Stomach (tissue), 9 donors: Measurements from ENCODE around the gene PDE4D. TPM values are rescaled to one million over a fixed set of nuclear protein-coding genes. Genes with fewer than 3 reads are reported as not detected.
"Not testable (repeated sequence)": the region's sequence is repeated elsewhere in the genome, so short reads cannot be mapped to it uniquely, and the experiment has no call there.

Experiments used
- DNase-seq, 2 donors: peaks; one replicate each; pipeline versions ENCODE4 v3.0.0 to v3.0.0-alpha.2; 2013 to 2019
- H3K27ac ChIP-seq, 5 donors: fragments of 200-600 bp in 4 of 5; sonication (generic) in 4 of 5; one replicate each; pipeline ENCODE4 v1.5.1; 2013 to 2019; ENCODE audit warnings: mild to moderate bottlenecking in 1 of 5, moderate library complexity in 1 of 5
- H3K27me3 ChIP-seq, 3 donors: fragments of 200-600 bp; sonication (generic); one replicate each; pipeline ENCODE4 v1.5.1; 2017 to 2019; ENCODE audit warnings: mixed run types in 1 of 3
- H3K36me3 ChIP-seq, 4 donors: fragments of 200-600 bp; sonication (generic); 1 replicate in 3 of 4; 2 replicates in 1 of 4; pipeline ENCODE4 v1.5.1; 2016 to 2019
- H3K4me1 ChIP-seq, 4 donors: fragments of 200-600 bp; sonication (generic); one replicate each; pipeline ENCODE4 v1.5.1; 2016 to 2019
- H3K4me3 ChIP-seq, 4 donors: fragments of 200-600 bp; sonication (generic) in 3 of 4; one replicate each; pipeline ENCODE4 v1.5.1; 2016 to 2019; ENCODE audit warnings: mild to moderate bottlenecking in 1 of 4
- H3K9me3 ChIP-seq, 4 donors: fragments of 200-600 bp; sonication (generic); one replicate each; pipeline ENCODE4 v1.5.1; 2016 to 2019
- CTCF ChIP-seq, 7 experiments: fragments of 450-650 bp in 4 of 7; fragments of 200-600 bp in 3 of 7; sonication (generic) in 3 of 7; IDR thresholded peaks; one replicate each; pipeline ENCODE4 v1.5.1; 2016 to 2019; ENCODE audit warnings: antibody characterized with exemption in 7 of 7, control low read depth in 2 of 7, mild to moderate bottlenecking in 1 of 7
- EP300 ChIP-seq: sonication (generic); formaldehyde crosslinking; IDR thresholded peaks from one replicate; pipeline ENCODE4 v1.6.1; 2017; ENCODE audit warnings: antibody characterized with exemption
- POLR2A ChIP-seq, 4 donors: fragments of 450-650 bp; IDR thresholded peaks; one replicate each; pipeline ENCODE4 v1.6.1; 2016; ENCODE audit warnings: antibody characterized with exemption in 4 of 4, control low read depth in 2 of 4, mild to moderate bottlenecking in 1 of 4, moderate library complexity in 1 of 4
- POLR2AphosphoS5 ChIP-seq, 3 donors: sonication (generic); formaldehyde crosslinking; IDR thresholded peaks; one replicate each; pipeline ENCODE4 v1.6.1; 2016; ENCODE audit warnings: antibody characterized with exemption in 3 of 3
- WGBS, 5 donors: extraction: QIAGEN DNeasy Blood & Tissue Kit in 3 of 5; methylation state at CpG; one replicate each; pipeline versions ENCODE4 v1.1.5 to v1.1.7; 2013 to 2018; 5-methylcytosine and 5-hydroxymethylcytosine counted together
- intact Hi-C: fragments of 100-400 bp; cut with DNase I; formaldehyde crosslinking; loops from one replicate; pipeline ENCODE4 v1.15.1; 2023; ENCODE audit warnings: low total_unique reads
- polyA plus RNA-seq, 3 donors: library from polyadenylated mRNA; stranded (reverse); fragments of 200-250 nt; gene quantifications; one replicate each; pipeline ENCODE4 v1.2.3, GENCODE V29; 2013
- total RNA-seq, 5 donors: library from RNA; depleted of rRNA; stranded (reverse); fragments of >200 nt; gene quantifications; one replicate each; pipeline versions ENCODE4 v1.1.0 to v1.2.3, GENCODE V29; 2014 to 2016
- donor health status: healthy with polysubstance abuse.
- donor health status: Bipolar disorder and iron deficiency.
- donor health status: healthy.

The PDE4D gene
- total and polyA plus RNA-seq, 8 donors, result 3.1 to 147 (median 97.3) TPM

GRCh38 chr5:58963821-58964220 is 929.7 kb downstream of the PDE4D start:
- 87 to 100% (median 94%) methylated on average over 1 of the region's 1 CpG for WGBS, 5 donors
- no peak for TF ChIP-seq EP300
- TF ChIP-seq CTCF (IDR thresholded peaks at IDR 0.05), result no peak
- no peak for TF ChIP-seq POLR2A (IDR thresholded peaks at IDR 0.05)
- no peak for TF ChIP-seq POLR2AphosphoS5 (IDR thresholded peaks at IDR 0.05)
- Histone ChIP-seq H3K4me1 (no peaks in the 10 kb centered on the region), H3K36me3 (no peaks in the 10 kb centered on the region), H3K9me3 (no peaks in the 10 kb centered on the region), H3K27me3 (no peaks in the 10 kb centered on the region), H3K4me3 (no peak overlapping the region), H3K27ac (no peak overlapping the region)
- DNase-seq, result no peak
- intact Hi-C loops, result no loop called here

GRCh38 chr5:58963361-58963760 is 930.2 kb downstream of the PDE4D start:
- WGBS, 5 donors, result 66 to 77% (median 73%) methylated on average over 4 of the region's 4 CpGs
- H3K9me3 ChIP-seq, result no peaks in the 10 kb centered on the region
- no peaks in the 10 kb centered on the region for H3K36me3 ChIP-seq
- no peak for DNase-seq
- H3K27ac ChIP-seq, result no peak overlapping the region
- intact Hi-C loops, result no loop called here
- H3K4me1 ChIP-seq, result no peaks in the 10 kb centered on the region
- no peaks in the 10 kb centered on the region for H3K27me3 ChIP-seq
- H3K4me3 ChIP-seq, result no peak overlapping the region
- TF ChIP-seq EP300, result no peak
- TF ChIP-seq POLR2A (IDR thresholded peaks at IDR 0.05), result no peak
- no peak for TF ChIP-seq POLR2AphosphoS5 (IDR thresholded peaks at IDR 0.05)
- TF ChIP-seq CTCF (IDR thresholded peaks at IDR 0.05), result no peak

GRCh38 chr5:58961631-58962280 is 931.8 kb downstream of the PDE4D start:
- H3K36me3 ChIP-seq, result no peaks in the 10 kb centered on the region
- DNase-seq, result no peak
- no peak overlapping the region for H3K27ac ChIP-seq
- no peak overlapping the region for H3K4me3 ChIP-seq
- no peaks in the 10 kb centered on the region for H3K4me1 ChIP-seq
- no peak for TF ChIP-seq POLR2AphosphoS5 (IDR thresholded peaks at IDR 0.05)
- no peak for TF ChIP-seq CTCF (IDR thresholded peaks at IDR 0.05)
- TF ChIP-seq POLR2A (IDR thresholded peaks at IDR 0.05), result no peak
- TF ChIP-seq EP300, result no peak
- WGBS, 5 donors, result 76 to 90% (median 86%) methylated on average over 3 of the region's 3 CpGs
- no peaks in the 10 kb centered on the region for H3K27me3 ChIP-seq
- intact Hi-C loops, result no loop called here
- no peaks in the 10 kb centered on the region for H3K9me3 ChIP-seq

- Histone ChIP-seq H3K27ac (no peak overlapping the region), H3K9me3 (no peaks in the 10 kb centered on the region), H3K4me1 (no peaks in the 10 kb centered on the region), H3K36me3 (no peaks in the 10 kb centered on the region), H3K27me3 (no peaks in the 10 kb centered on the region), H3K4me3 (no peak overlapping the region)
- no peak for DNase-seq
- TF ChIP-seq POLR2A (IDR thresholded peaks at IDR 0.05), result no peak
- no peak for TF ChIP-seq CTCF (IDR thresholded peaks at IDR 0.05)
- no peak for TF ChIP-seq EP300
- TF ChIP-seq POLR2AphosphoS5 (IDR thresholded peaks at IDR 0.05), result no peak
- intact Hi-C loops, result no loop called here
- 57 to 73% (median 62%) methylated on average over 3 of the region's 3 CpGs; no CpG with 5 or more reads in 1 of the 5 donors for WGBS, 5 donors
Observed at GRCh38 chr5:58958701-58959100, 934.8 kb downstream of the PDE4D start.

- H3K27me3 ChIP-seq, H3K9me3 ChIP-seq, intact Hi-C loops, DNase-seq, H3K4me1 ChIP-seq, H3K36me3 ChIP-seq, H3K4me3 ChIP-seq, H3K27ac ChIP-seq: not testable (repeated sequence)
- WGBS, 5 donors, result 78 to 88% (median 83%) methylated on average over 2 of the region's 2 CpGs
Observed at GRCh38 chr5:58953218-58953617, 940.3 kb downstream of the PDE4D start.
